Activated CD4-positive, alpha-beta memory T cell treated with anti-CD3 and anti-CD28 coated beads for 36 hours (primary cell): Measurements from ENCODE around the gene TTC27. TPM values are rescaled to one million over a fixed set of nuclear protein-coding genes. Genes with fewer than 3 reads are reported as not detected.
A peak's percentile ranks its signal among the peaks of the same experiment; 100 is the strongest.
"Not testable (repeated sequence)": the region's sequence is repeated elsewhere in the genome, so short reads cannot be mapped to it uniquely, and the experiment has no call there.

Experiments used
- CTCF ChIA-PET: fragments of 350-600 bp; sonication (Branson Sonifier 250); formaldehyde crosslinking; loops from one replicate; lab custom pipeline; 2021; ENCODE audit warnings: antibody characterized with exemption, inconsistent platforms; lab: Charles Lee
- POLR2A ChIA-PET: fragments of 350-600 bp; sonication (Branson Sonifier 250); formaldehyde crosslinking; loops from one replicate; lab custom pipeline; 2021; ENCODE audit warnings: antibody characterized with exemption; lab: Charles Lee
- DNase-seq: peaks from one replicate; pipeline ENCODE4 v3.0.0-alpha.2; 2020
- H3K27ac Mint-ChIP-seq: one replicate; pipeline ENCODE4 v1.8.0; 2021; ENCODE audit warnings: mixed read lengths
- H3K27me3 Mint-ChIP-seq: one replicate; pipeline ENCODE4 v1.8.0; 2021; ENCODE audit warnings: mixed read lengths
- H3K36me3 Mint-ChIP-seq: one replicate; pipeline ENCODE4 v1.8.0; 2021; ENCODE audit warnings: mixed read lengths
- H3K4me1 Mint-ChIP-seq: one replicate; pipeline ENCODE4 v1.8.0; 2021; ENCODE audit warnings: low read depth, mixed read lengths
- H3K4me3 Mint-ChIP-seq: one replicate; pipeline ENCODE4 v1.8.0; 2021; ENCODE audit warnings: mild to moderate bottlenecking, mixed read lengths
- H3K9me3 Mint-ChIP-seq: one replicate; pipeline ENCODE4 v1.8.0; 2021; ENCODE audit warnings: mixed read lengths
- intact Hi-C: fragments of 100-400 bp; cut with micrococcal nuclease; formaldehyde crosslinking; loops from one replicate; pipeline ENCODE4 v1.15.1; 2023
- total RNA-seq, 2 experiments: library from RNA; stranded (reverse); gene quantifications; one replicate each; pipeline ENCODE4 v1.2.3, GENCODE V29; 2021

The TTC27 gene
- total RNA-seq, 2 experiments from 2014 or later = 27.9 to 29.8 TPM

- H3K27me3 Mint-ChIP-seq = no peaks in the 10 kb centered on the region
- CTCF ChIA-PET = no interaction called here
- intact Hi-C loops = no loop called here
- no peak for DNase-seq
- POLR2A ChIA-PET = no interaction called here
- peaks cover 5% of the 10 kb centered on the region for H3K4me1 Mint-ChIP-seq
- H3K27ac Mint-ChIP-seq = no peak overlapping the region
- H3K9me3 Mint-ChIP-seq = peaks cover 5% of the 10 kb centered on the region
- H3K36me3 Mint-ChIP-seq = peaks cover 48% of the 10 kb centered on the region
- no peak overlapping the region for H3K4me3 Mint-ChIP-seq
Observed at GRCh38 chr2:32746669-32747068, 118.8 kb downstream of the TTC27 start.

DNA sequence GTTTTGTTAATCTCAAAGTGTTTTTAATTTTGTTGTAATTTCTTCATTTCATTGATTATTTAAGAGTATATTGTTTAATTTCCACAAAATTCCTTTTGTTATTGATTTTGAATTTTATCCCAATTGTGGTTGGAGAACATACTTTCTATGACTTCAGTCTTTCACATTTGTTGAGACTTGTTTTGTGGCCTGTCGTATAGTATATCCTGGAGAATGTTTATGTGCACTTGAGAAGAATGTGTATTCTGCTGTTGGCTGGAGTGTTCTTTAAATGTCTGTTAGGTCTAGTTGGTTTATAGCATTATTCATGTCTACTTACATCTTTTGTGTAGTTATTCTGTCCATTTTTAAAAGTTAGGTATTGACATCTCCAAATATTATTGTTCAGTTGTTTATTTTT lies 120.3 kb downstream of the TTC27 start:
- H3K36me3 Mint-ChIP-seq = peaks cover 48% of the 10 kb centered on the region

GRCh38 chr2:32750880-32751279 lies 123.0 kb downstream of the TTC27 start:
- DNase-seq = no peak
- H3K27me3 Mint-ChIP-seq = no peaks in the 10 kb centered on the region
- POLR2A ChIA-PET = no interaction called here
- H3K9me3 Mint-ChIP-seq = peaks cover 5% of the 10 kb centered on the region
- peaks cover 5% of the 10 kb centered on the region for H3K4me1 Mint-ChIP-seq
- intact Hi-C loops = no loop called here
- CTCF ChIA-PET = no interaction called here
- H3K27ac Mint-ChIP-seq = no peak overlapping the region
- H3K4me3 Mint-ChIP-seq = no peak overlapping the region
- H3K36me3 Mint-ChIP-seq = peaks cover 30% of the 10 kb centered on the region

More for the DNA sequence above, 120.3 kb downstream of the TTC27 start:
- no peak overlapping the region for H3K27ac Mint-ChIP-seq
- CTCF ChIA-PET = no interaction called here
- peaks cover 5% of the 10 kb centered on the region for H3K4me1 Mint-ChIP-seq
- H3K27me3 Mint-ChIP-seq = no peaks in the 10 kb centered on the region
- no peak overlapping the region for H3K4me3 Mint-ChIP-seq
- no peak for DNase-seq
- POLR2A ChIA-PET = no interaction called here
- H3K9me3 Mint-ChIP-seq = peaks cover 5% of the 10 kb centered on the region
- intact Hi-C loops = no loop called here

- CTCF ChIA-PET = no interaction called here
- peaks cover 26% of the 10 kb centered on the region for H3K36me3 Mint-ChIP-seq
Observed at GRCh38 chr2:32752205-32752604, 124.4 kb downstream of the TTC27 start.

DNA sequence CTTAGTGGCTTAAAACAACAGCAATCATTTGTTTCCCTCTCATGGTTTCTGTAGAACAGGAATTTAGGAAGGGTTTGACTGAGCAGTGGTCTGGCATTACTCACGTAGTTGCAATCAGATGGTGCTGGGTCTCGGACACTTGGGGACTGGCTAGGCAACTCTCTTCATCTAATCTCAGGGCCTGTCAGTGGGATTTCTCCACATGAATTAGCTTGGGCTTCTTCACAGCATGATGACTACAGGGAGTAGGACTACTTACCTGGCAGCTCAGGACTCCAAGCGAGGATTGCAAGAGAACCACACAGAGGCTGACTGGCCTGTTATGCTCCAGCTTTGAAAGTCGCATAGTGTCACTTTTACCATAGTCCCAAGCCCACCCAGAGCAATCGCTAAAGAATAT lies 125.1 kb downstream of the TTC27 start:
- no peak for DNase-seq
- ChIA-PET CTCF (no interaction called here), POLR2A (no interaction called here)
- H3K4me3 Mint-ChIP-seq = no peak overlapping the region
- no peaks in the 10 kb centered on the region for H3K9me3 Mint-ChIP-seq
- intact Hi-C loops = no loop called here
- no peaks in the 10 kb centered on the region for H3K27me3 Mint-ChIP-seq
- H3K27ac Mint-ChIP-seq = no peak overlapping the region
- peaks cover 26% of the 10 kb centered on the region for H3K36me3 Mint-ChIP-seq
- H3K4me1 Mint-ChIP-seq = peaks cover 18% of the 10 kb centered on the region

More at GRCh38 chr2:32752205-32752604, 124.4 kb downstream of the TTC27 start:
- peaks cover 16% of the 10 kb centered on the region for H3K4me1 Mint-ChIP-seq
- no peak overlapping the region for H3K4me3 Mint-ChIP-seq
- H3K27ac Mint-ChIP-seq = no peak overlapping the region
- no peak for DNase-seq
- H3K9me3 Mint-ChIP-seq = no peaks in the 10 kb centered on the region
- no peaks in the 10 kb centered on the region for H3K27me3 Mint-ChIP-seq
- POLR2A ChIA-PET = no interaction called here
- intact Hi-C loops = no loop called here

GRCh38 chr2:32754676-32755075 lies 126.8 kb downstream of the TTC27 start:
- Mint-ChIP-seq H3K36me3 (peaks cover 24% of the 10 kb centered on the region), H3K4me1 (peaks cover 18% of the 10 kb centered on the region)
- H3K27ac Mint-ChIP-seq, CTCF ChIA-PET, H3K4me3 Mint-ChIP-seq, H3K9me3 Mint-ChIP-seq, POLR2A ChIA-PET, H3K27me3 Mint-ChIP-seq, intact Hi-C loops, DNase-seq: not testable (repeated sequence)

- peaks cover 28% of the 10 kb centered on the region for H3K36me3 Mint-ChIP-seq
- H3K27me3 Mint-ChIP-seq = no peaks in the 10 kb centered on the region
- ChIA-PET POLR2A (no interaction called here), CTCF (no interaction called here)
- H3K4me1 Mint-ChIP-seq = peaks cover 18% of the 10 kb centered on the region
- no peak overlapping the region for H3K27ac Mint-ChIP-seq
- H3K9me3 Mint-ChIP-seq = no peaks in the 10 kb centered on the region
- no peak for DNase-seq
- H3K4me3 Mint-ChIP-seq = peak overlapping the region; percentile 47
- intact Hi-C loops = no loop called here
Observed at GRCh38 chr2:32755666-32756065, 127.8 kb downstream of the TTC27 start.

DNA sequence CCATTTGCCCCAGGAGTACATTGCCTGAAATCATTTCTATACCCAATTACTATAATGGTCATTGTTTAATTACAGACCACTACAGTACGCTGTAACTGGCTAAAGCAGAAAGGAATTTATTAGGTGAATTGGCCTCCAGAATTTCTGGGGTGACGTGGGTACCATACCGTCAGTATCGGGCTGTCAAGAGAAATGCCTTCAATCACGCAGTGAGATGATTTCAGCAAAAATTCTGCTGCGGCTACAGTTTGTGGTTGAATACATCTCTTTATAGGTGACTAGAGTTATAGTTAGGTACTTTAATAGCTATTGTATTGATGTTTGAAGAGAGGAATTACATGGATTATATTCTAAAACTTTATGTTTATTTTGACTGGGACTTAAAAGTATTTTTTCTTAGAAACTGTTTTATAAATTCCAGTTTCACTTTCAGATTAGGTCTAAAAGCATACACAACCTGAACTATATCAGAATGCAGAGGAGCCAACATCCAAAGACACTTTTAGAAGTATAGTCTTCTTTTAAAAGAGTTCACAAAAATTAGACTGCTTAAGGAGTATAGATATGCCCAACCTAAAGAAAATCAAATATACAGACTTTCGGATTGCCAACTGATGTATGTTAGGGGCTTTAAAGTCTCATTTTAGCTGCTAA lies 128.4 kb downstream of the TTC27 start:
- Mint-ChIP-seq H3K4me1 (peaks cover 18% of the 10 kb centered on the region), H3K4me3 (peak overlapping the region; percentile 47), H3K27ac (no peak overlapping the region), H3K36me3 (peaks cover 32% of the 10 kb centered on the region), H3K9me3 (no peaks in the 10 kb centered on the region), H3K27me3 (no peaks in the 10 kb centered on the region)
- ChIA-PET POLR2A (no interaction called here), CTCF (no interaction called here)
- no peak for DNase-seq
- intact Hi-C loops = no loop called here

DNA sequence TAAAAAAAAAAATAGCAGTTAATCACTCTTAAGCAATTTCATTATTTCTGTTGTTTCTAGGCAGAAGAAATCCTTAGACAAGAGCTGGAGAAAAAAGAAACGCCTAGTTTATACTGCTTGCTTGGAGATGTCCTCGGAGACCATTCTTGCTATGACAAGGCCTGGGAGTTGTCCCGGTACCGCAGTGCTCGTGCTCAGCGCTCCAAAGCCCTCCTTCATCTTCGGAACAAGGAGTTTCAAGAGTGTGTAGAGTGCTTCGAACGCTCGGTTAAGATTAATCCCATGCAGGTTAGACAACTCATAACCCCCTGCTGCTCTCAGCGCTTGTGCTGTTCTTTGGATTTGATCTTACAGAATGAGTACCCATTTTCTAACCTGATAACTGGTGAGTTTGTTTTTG lies 130.4 kb downstream of the TTC27 start:
- intact Hi-C loops = no loop called here
- no peak overlapping the region for H3K27ac Mint-ChIP-seq
- H3K4me3 Mint-ChIP-seq = no peak overlapping the region
- no peak for DNase-seq
- POLR2A ChIA-PET = no interaction called here
- peaks cover 18% of the 10 kb centered on the region for H3K4me1 Mint-ChIP-seq
- no peaks in the 10 kb centered on the region for H3K27me3 Mint-ChIP-seq
- peaks cover 30% of the 10 kb centered on the region for H3K36me3 Mint-ChIP-seq
- CTCF ChIA-PET = no interaction called here
- no peaks in the 10 kb centered on the region for H3K9me3 Mint-ChIP-seq

- Mint-ChIP-seq H3K4me3 (no peak overlapping the region), H3K36me3 (peaks cover 37% of the 10 kb centered on the region), H3K4me1 (peaks cover 15% of the 10 kb centered on the region), H3K27ac (no peak overlapping the region), H3K27me3 (no peaks in the 10 kb centered on the region), H3K9me3 (no peaks in the 10 kb centered on the region)
- CTCF ChIA-PET = no interaction called here
- POLR2A ChIA-PET = no interaction called here
- intact Hi-C loops = no loop called here
- DNase-seq = no peak
Observed at GRCh38 chr2:32760628-32761027, 132.8 kb downstream of the TTC27 start.

GRCh38 chr2:32768387-32769174 lies 140.7 kb downstream of the TTC27 start:
- Mint-ChIP-seq H3K36me3 (peaks cover 8% of the 10 kb centered on the region), H3K4me1 (peaks cover 2% of the 10 kb centered on the region), H3K27me3 (no peaks in the 10 kb centered on the region), H3K9me3 (no peaks in the 10 kb centered on the region), H3K27ac (no peak overlapping the region), H3K4me3 (no peak overlapping the region)
- DNase-seq = no peak
- ChIA-PET POLR2A (no interaction called here), CTCF (no interaction called here)
- intact Hi-C loops = no loop called here

DNA sequence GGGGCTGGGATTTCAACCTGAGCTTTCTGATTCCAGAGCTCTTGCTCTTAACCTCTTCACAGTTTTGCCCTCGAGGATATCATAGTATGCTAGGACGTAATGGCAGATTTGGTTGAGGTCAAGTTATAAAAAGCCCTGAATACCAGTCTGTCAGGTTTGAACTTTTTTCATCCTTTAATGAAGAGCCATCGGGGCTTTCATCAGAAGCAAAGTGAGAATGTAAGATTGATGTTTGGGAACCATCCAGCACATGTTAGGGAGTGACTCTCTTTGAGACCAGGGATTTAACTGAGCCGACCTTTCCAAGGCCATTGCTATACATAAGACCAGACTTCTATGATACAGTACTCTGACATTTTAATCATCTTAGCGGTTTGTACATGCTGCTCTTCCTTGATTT lies 142.5 kb downstream of the TTC27 start:
- H3K9me3 Mint-ChIP-seq = no peaks in the 10 kb centered on the region
- CTCF ChIA-PET = no interaction called here
- H3K27me3 Mint-ChIP-seq = no peaks in the 10 kb centered on the region
- POLR2A ChIA-PET = no interaction called here
- peaks cover 2% of the 10 kb centered on the region for H3K4me1 Mint-ChIP-seq
- H3K36me3 Mint-ChIP-seq = peaks cover 8% of the 10 kb centered on the region
- H3K27ac Mint-ChIP-seq = no peak overlapping the region
- intact Hi-C loops = no loop called here
- DNase-seq = no peak
- no peak overlapping the region for H3K4me3 Mint-ChIP-seq
